ENCODE measurements around the gene GINS2. TPM values are rescaled to one million over a fixed set of nuclear protein-coding genes. Genes with fewer than 3 reads are reported as not detected.
A peak's percentile ranks its signal among the peaks of the same experiment; 100 is the strongest.

GINS2 gene
- total RNA-seq, 3 donors from 2014 or later (not counting 1 experiment from before 2014, with no cell fraction given) = 0.73 to 2.6 (median 0.89) TPM

- WGBS (ENCODE audit: insufficient coverage) = 94% methylated on average over 15 of the region's 15 CpGs
- Histone ChIP-seq H3K4me3 (ENCODE audit: low read length) (no peak overlapping the region), H3K27ac (ENCODE audit: low read length) (no peak overlapping the region), H3K4me1 (ENCODE audit: control insufficient read depth, insufficient read depth, low read length) (peaks cover 53% of the 10 kb centered on the region), H3K27me3 (ENCODE audit: control insufficient read depth, insufficient read depth, low read length) (no peaks in the 10 kb centered on the region), H3K36me3 (ENCODE audit: control insufficient read depth, insufficient read depth, low read length) (peaks cover 24% of the 10 kb centered on the region), H3K9me3 (ENCODE audit: control insufficient read depth, insufficient read depth, low read length) (peaks cover 13% of the 10 kb centered on the region)
- TF ChIP-seq CTCF (IDR thresholded peaks at IDR 0.05) = no peak
- DNase-seq (no peak), ATAC-seq (no peak)
- Mint-ChIP-seq H3K36me3 (no peaks in the 10 kb centered on the region), H3K9me3 (no peaks in the 10 kb centered on the region), H3K27ac (peak overlapping the region in 1 of 2 donors; percentile 20), H3K4me3 (no peak overlapping the region), H3K4me1 (peaks cover 24 to 56% of the 10 kb centered on the region in 2 donors), H3K27me3 (ENCODE audit: low read depth in 2 of 2) (no peaks in the 10 kb centered on the region)
- intact Hi-C loops (cut with micrococcal nuclease) = no loop called here
These were observed 55.4 kb downstream of the GINS2 start for GRCh38 chr16:85633438-85633743.

GRCh38 chr16:85632709-85633437, 55.9 kb downstream of the GINS2 start:
- no peaks in the 10 kb centered on the region for H3K36me3 Mint-ChIP-seq

GRCh38 chr16:85631802-85632393, 56.9 kb downstream of the GINS2 start:
- DNase-seq (no peak), ATAC-seq (no peak)
- no peaks in the 10 kb centered on the region for H3K36me3 Mint-ChIP-seq
- H3K9me3 ChIP-seq (ENCODE audit: control insufficient read depth, insufficient read depth, low read length) = peaks cover 13% of the 10 kb centered on the region
- H3K27ac Mint-ChIP-seq = peak overlapping the region in 1 of 2 donors; percentile 33
- no peak for TF ChIP-seq CTCF (IDR thresholded peaks at IDR 0.05)
- intact Hi-C loops (cut with micrococcal nuclease) = no loop called here
- H3K27me3 ChIP-seq (ENCODE audit: control insufficient read depth, insufficient read depth, low read length) = no peaks in the 10 kb centered on the region
- peaks cover 31 to 62% of the 10 kb centered on the region in 2 donors for H3K4me1 Mint-ChIP-seq
- H3K27me3 Mint-ChIP-seq (ENCODE audit: low read depth in 2 of 2) = no peaks in the 10 kb centered on the region
- H3K36me3 ChIP-seq (ENCODE audit: control insufficient read depth, insufficient read depth, low read length) = peaks cover 22% of the 10 kb centered on the region
- H3K4me3 ChIP-seq (ENCODE audit: low read length) = no peak overlapping the region
- H3K27ac ChIP-seq (ENCODE audit: low read length) = no peak overlapping the region
- 93% methylated on average over 27 of the region's 27 CpGs for WGBS (ENCODE audit: insufficient coverage)
- peaks cover 68% of the 10 kb centered on the region for H3K4me1 ChIP-seq (ENCODE audit: control insufficient read depth, insufficient read depth, low read length)
- no peaks in the 10 kb centered on the region for H3K9me3 Mint-ChIP-seq
- no peak overlapping the region for H3K4me3 Mint-ChIP-seq

More at GRCh38 chr16:85632709-85633437, 55.9 kb downstream of the GINS2 start:
- Histone ChIP-seq H3K27ac (ENCODE audit: low read length) (no peak overlapping the region), H3K27me3 (ENCODE audit: control insufficient read depth, insufficient read depth, low read length) (no peaks in the 10 kb centered on the region), H3K9me3 (ENCODE audit: control insufficient read depth, insufficient read depth, low read length) (peaks cover 13% of the 10 kb centered on the region), H3K4me1 (ENCODE audit: control insufficient read depth, insufficient read depth, low read length) (peaks cover 58% of the 10 kb centered on the region), H3K4me3 (ENCODE audit: low read length) (no peak overlapping the region), H3K36me3 (ENCODE audit: control insufficient read depth, insufficient read depth, low read length) (peaks cover 22% of the 10 kb centered on the region)
- 87% methylated on average over 35 of the region's 35 CpGs for WGBS (ENCODE audit: insufficient coverage)
- no peaks in the 10 kb centered on the region for H3K9me3 Mint-ChIP-seq
- H3K27me3 Mint-ChIP-seq (ENCODE audit: low read depth in 2 of 2) = no peaks in the 10 kb centered on the region
- ATAC-seq (no peak), DNase-seq (no peak)
- peaks cover 25 to 56% of the 10 kb centered on the region in 2 donors for H3K4me1 Mint-ChIP-seq
- peak overlapping the region in 1 of 2 donors; percentile 33 for H3K27ac Mint-ChIP-seq
- intact Hi-C loops (cut with micrococcal nuclease) = no loop called here
- H3K4me3 Mint-ChIP-seq = no peak overlapping the region
- TF ChIP-seq CTCF (IDR thresholded peaks at IDR 0.05) = no peak

All from natural killer cell (primary cell).